ENCODE data around the gene FOXC1. TPM values are rescaled to one million over a fixed set of nuclear protein-coding genes. Genes with fewer than 3 reads are reported as not detected.
A peak's percentile ranks its signal among the peaks of the same experiment; 100 is the strongest.

FOXC1 gene
- total and polyA plus RNA-seq, 9 of the 15 experiments (the other 6 are each of a cell fraction or from before 2014, with no cell fraction given) = not detected

DNA sequence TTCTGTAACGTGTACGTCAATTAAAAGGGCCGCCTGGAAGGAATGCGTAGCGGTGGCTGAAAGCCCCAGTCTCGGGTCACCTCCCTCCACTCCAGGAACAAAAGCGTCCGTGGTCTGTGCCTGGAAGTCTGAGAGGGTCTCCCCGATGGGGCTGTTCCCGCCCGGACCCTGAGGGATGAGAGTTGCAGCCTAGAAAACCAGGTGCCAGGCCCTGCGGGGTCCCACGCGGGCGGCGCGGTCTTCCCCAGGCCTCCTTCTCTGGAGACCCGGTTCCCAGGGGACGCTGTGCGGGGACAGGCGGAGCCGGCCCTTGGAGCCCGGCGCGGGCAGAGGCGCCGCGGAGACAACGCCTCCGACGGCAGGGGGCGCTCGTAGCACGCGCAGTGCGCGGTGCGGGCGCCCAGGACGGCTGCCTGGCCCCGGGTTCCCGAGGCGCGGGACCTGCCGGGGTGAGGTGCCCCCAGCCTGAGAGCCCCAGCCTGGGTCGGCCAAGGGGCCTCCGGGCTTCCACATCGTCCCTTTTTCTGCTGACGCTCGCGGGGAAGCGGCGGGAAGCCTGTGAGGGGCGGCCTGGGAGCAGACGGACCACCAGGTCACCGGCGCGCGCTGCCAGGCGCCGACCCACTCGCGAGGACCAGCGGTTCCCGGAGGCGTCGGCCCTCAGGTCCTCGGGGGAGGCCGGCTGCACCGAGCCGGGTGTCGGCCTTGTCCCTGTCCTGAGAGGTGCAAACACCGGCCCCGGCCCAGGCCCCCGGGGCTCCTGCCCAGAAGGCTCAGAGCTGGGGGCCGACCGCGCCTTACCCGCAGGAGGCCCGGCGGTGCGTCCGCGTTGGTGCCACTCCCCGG lies 5.3 kb upstream of the FOXC1 start (continued):
- TF ChIP-seq, protein P1, sequence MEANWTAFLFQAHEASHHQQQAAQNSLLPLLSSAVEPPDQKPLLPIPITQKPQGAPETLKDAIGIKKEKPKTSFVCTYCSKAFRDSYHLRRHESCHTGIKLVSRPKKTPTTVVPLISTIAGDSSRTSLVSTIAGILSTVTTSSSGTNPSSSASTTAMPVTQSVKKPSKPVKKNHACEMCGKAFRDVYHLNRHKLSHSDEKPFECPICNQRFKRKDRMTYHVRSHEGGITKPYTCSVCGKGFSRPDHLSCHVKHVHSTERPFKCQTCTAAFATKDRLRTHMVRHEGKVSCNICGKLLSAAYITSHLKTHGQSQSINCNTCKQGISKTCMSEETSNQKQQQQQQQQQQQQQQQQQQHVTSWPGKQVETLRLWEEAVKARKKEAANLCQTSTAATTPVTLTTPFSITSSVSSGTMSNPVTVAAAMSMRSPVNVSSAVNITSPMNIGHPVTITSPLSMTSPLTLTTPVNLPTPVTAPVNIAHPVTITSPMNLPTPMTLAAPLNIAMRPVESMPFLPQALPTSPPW (CRISPR knock-in tag; IDR thresholded peaks at IDR 0.05) = no peak
- TF ChIP-seq TOE1 (IDR thresholded peaks at IDR 0.05; ENCODE audit: borderline replicate concordance) = no peak
- no peak for TF ChIP-seq TOE1 (CRISPR knock-in tag; IDR thresholded peaks at IDR 0.05; ENCODE audit: borderline replicate concordance, low read depth)
- TF ChIP-seq, protein P2, sequence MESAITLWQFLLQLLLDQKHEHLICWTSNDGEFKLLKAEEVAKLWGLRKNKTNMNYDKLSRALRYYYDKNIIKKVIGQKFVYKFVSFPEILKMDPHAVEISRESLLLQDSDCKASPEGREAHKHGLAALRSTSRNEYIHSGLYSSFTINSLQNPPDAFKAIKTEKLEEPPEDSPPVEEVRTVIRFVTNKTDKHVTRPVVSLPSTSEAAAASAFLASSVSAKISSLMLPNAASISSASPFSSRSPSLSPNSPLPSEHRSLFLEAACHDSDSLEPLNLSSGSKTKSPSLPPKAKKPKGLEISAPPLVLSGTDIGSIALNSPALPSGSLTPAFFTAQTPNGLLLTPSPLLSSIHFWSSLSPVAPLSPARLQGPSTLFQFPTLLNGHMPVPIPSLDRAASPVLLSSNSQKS (CRISPR knock-in tag; IDR thresholded peaks at IDR 0.05) = no peak
- TF ChIP-seq, protein P3, sequence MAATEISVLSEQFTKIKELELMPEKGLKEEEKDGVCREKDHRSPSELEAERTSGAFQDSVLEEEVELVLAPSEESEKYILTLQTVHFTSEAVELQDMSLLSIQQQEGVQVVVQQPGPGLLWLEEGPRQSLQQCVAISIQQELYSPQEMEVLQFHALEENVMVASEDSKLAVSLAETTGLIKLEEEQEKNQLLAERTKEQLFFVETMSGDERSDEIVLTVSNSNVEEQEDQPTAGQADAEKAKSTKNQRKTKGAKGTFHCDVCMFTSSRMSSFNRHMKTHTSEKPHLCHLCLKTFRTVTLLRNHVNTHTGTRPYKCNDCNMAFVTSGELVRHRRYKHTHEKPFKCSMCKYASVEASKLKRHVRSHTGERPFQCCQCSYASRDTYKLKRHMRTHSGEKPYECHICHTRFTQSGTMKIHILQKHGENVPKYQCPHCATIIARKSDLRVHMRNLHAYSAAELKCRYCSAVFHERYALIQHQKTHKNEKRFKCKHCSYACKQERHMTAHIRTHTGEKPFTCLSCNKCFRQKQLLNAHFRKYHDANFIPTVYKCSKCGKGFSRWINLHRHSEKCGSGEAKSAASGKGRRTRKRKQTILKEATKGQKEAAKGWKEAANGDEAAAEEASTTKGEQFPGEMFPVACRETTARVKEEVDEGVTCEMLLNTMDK (IDR thresholded peaks at IDR 0.05; ENCODE audit: borderline replicate concordance, insufficient read depth, low read depth, low read length, poor library complexity, severe bottlenecking) = no peak
- no peak for TF ChIP-seq KLF6 (CRISPR knock-in tag; IDR thresholded peaks at IDR 0.05; ENCODE audit: borderline replicate concordance)
- TF ChIP-seq TAF1 (IDR thresholded peaks at IDR 0.05; ENCODE audit: control insufficient read depth, extremely low read depth, insufficient read depth, low read length, severe bottlenecking) = no peak
- TF ChIP-seq NONO (IDR thresholded peaks at IDR 0.05; ENCODE audit: low read depth in 2 of 2, low read length in 1 of 2) = peak in 1 of 2 experiments; percentile 70; a peak in 1 of 4 replicates
- TF ChIP-seq, protein P4, sequence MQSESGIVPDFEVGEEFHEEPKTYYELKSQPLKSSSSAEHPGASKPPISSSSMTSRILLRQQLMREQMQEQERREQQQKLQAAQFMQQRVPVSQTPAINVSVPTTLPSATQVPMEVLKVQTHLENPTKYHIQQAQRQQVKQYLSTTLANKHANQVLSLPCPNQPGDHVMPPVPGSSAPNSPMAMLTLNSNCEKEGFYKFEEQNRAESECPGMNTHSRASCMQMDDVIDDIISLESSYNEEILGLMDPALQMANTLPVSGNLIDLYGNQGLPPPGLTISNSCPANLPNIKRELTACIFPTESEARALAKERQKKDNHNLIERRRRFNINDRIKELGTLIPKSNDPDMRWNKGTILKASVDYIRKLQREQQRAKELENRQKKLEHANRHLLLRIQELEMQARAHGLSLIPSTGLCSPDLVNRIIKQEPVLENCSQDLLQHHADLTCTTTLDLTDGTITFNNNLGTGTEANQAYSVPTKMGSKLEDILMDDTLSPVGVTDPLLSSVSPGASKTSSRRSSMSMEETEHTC (IDR thresholded peaks at IDR 0.05) = no peak
- TF ChIP-seq MEF2A (IDR thresholded peaks at IDR 0.05; ENCODE audit: control insufficient read depth, low read depth, low read length) = no peak
- 0 out of 2 replicates have a peak, but pooled peaks have one; percentile 56 for TF ChIP-seq XRCC5 (IDR thresholded peaks at IDR 0.05; ENCODE audit: low read depth, low read length)
- no peak for TF ChIP-seq TRIM28 (IDR thresholded peaks at IDR 0.05)
- TF ChIP-seq, protein P5, sequence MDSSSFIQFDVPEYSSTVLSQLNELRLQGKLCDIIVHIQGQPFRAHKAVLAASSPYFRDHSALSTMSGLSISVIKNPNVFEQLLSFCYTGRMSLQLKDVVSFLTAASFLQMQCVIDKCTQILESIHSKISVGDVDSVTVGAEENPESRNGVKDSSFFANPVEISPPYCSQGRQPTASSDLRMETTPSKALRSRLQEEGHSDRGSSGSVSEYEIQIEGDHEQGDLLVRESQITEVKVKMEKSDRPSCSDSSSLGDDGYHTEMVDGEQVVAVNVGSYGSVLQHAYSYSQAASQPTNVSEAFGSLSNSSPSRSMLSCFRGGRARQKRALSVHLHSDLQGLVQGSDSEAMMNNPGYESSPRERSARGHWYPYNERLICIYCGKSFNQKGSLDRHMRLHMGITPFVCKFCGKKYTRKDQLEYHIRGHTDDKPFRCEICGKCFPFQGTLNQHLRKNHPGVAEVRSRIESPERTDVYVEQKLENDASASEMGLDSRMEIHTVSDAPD (CRISPR knock-in tag; IDR thresholded peaks at IDR 0.05) = no peak
- TF ChIP-seq, protein P6, sequence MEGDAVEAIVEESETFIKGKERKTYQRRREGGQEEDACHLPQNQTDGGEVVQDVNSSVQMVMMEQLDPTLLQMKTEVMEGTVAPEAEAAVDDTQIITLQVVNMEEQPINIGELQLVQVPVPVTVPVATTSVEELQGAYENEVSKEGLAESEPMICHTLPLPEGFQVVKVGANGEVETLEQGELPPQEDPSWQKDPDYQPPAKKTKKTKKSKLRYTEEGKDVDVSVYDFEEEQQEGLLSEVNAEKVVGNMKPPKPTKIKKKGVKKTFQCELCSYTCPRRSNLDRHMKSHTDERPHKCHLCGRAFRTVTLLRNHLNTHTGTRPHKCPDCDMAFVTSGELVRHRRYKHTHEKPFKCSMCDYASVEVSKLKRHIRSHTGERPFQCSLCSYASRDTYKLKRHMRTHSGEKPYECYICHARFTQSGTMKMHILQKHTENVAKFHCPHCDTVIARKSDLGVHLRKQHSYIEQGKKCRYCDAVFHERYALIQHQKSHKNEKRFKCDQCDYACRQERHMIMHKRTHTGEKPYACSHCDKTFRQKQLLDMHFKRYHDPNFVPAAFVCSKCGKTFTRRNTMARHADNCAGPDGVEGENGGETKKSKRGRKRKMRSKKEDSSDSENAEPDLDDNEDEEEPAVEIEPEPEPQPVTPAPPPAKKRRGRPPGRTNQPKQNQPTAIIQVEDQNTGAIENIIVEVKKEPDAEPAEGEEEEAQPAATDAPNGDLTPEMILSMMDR (IDR thresholded peaks at IDR 0.05 in 2 of 3, conservative IDR thresholded peaks at IDR 0.05 in 1 of 3; ENCODE audit: insufficient read depth in 2 of 3, low read depth in 1 of 3, low read length in 3 of 3) = peak; percentile 75 to 95 (median 88)

Data from K562 (cell line).